HG03025 (cell line): ENCODE measurements around the gene RFFL.
A peak's percentile ranks its signal among the peaks of the same experiment; 100 is the strongest.
"Not testable (repeated sequence)": the region's sequence is repeated elsewhere in the genome, so short reads cannot be mapped to it uniquely, and the experiment has no call there.

ENCODE experiments used
- ATAC-seq: cut with Tn5 transposase; IDR thresholded peaks from one replicate; pipeline ENCODE4 v1.9.1; 2021; ENCODE audit warnings: mild to moderate bottlenecking, moderate library complexity; ENCODE audit not compliant: unreplicated experiment, low FRiP score

RFFL gene

GRCh38 chr17:35011671-35012216 is 51.8 kb downstream of the RFFL start:
- no peak for ATAC-seq

GRCh38 chr17:35010093-35010492 is 53.4 kb downstream of the RFFL start:
- no peak for ATAC-seq

DNA sequence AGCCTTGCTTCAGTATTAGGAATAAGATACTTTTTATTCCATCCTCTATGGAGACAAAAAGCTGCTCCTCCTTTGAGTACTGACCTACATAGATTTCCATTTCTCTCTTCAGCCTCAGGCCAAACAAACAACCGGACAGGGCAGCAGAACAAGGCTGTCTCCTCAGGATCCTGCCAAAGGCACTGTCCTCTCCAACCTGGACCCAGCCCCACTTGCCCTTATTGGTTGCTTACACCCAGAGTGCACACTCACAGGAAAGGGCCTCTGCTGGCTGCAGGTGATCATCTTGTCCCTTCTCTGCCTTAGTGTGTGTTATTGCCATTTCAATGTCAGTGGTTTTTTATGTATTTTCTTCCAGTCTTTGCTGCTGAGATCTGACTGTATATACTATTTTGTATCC is 56.5 kb downstream of the RFFL start:
- no peak for ATAC-seq

GRCh38 chr17:35006345-35006744 is 57.2 kb downstream of the RFFL start:
- no peak for ATAC-seq

GRCh38 chr17:35003778-35004177 is 59.7 kb downstream of the RFFL start:
- no peak for ATAC-seq

DNA sequence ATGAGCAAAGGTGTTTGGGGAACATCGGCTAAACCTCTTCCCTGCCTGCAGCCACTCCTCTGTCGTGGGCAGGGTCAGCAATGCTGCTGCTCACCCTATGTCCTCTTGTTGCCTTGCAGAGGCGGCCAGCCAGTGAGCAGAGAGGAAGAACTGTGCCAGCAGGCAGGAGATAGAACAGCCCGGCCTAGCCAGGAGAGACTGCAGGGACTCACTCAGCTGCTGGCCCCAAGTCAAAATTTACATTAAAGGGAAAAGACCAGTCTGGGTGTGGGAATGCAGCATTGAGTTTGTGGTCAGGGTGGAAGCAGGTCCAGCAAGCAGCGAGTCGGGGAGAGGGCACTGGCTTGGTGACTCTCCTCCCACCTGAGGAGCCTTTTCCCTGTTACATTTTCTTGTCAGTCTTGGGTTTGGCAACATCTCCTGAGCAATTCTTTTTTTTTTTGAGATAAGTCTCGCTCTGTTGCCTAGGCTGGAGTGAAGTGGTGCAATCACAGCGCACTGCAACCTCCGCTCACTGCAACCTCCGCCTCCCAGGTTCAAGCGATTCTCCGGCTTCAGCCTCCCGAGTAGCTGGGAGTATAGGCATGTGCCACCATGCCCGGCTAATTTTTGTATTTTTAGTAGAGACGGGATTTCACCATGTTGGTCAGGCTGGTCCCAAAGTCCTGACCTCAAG is 60.5 kb downstream of the RFFL start:
- ATAC-seq: no peak

DNA sequence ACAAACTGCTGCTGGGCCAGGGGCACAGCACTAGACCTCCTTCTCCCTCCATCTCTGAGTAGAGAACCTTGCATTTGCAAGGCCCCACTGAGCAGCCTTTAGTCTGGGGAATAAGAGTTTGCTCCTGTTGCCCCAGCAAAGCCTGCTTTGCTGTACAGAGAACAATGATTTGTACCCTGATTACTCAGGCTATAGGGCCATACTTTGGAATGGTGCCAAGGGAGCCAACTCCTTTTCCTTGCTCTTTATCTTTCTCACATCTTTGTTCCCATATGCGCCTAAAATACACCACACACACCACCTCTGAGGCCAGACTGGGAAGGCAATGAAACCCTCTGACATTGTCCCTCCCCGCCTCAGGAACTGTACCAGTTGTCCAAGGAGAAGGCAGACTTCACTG is 62.0 kb downstream of the RFFL start:
- ATAC-seq: no peak

- not testable (repeated sequence) for ATAC-seq
Measured at GRCh38 chr17:35000965-35001364, 62.5 kb downstream of the RFFL start.

- ATAC-seq: no peak
Measured at GRCh38 chr17:34999456-34999855, 64.1 kb downstream of the RFFL start.

GRCh38 chr17:34998205-34998604 is 65.3 kb downstream of the RFFL start:
- ATAC-seq: no peak

DNA sequence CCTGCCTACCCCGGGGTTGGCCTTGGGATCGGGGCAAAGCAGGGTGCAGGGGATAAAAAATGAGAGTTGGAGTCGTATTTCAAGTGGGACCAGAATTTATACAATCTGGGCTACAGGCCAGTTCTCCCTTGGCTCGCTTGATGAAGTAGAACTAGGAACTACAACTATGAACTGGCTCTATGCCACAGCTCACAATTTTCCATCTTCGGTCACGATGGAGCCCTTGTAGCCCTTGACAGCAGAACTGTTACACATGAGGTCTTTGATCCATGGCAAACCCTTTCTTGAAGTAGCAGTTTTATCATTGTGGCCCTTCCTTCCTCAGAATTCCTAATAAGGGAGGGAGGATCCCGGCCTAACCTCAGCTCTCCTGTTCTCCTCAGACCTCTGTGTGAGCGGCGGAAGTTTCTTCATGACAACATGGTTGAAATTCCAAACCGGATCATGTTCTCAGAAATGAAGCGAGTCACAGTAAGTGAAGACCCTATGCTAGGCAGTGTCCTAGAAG is 66.1 kb downstream of the RFFL start:
- ATAC-seq: no peak

DNA sequence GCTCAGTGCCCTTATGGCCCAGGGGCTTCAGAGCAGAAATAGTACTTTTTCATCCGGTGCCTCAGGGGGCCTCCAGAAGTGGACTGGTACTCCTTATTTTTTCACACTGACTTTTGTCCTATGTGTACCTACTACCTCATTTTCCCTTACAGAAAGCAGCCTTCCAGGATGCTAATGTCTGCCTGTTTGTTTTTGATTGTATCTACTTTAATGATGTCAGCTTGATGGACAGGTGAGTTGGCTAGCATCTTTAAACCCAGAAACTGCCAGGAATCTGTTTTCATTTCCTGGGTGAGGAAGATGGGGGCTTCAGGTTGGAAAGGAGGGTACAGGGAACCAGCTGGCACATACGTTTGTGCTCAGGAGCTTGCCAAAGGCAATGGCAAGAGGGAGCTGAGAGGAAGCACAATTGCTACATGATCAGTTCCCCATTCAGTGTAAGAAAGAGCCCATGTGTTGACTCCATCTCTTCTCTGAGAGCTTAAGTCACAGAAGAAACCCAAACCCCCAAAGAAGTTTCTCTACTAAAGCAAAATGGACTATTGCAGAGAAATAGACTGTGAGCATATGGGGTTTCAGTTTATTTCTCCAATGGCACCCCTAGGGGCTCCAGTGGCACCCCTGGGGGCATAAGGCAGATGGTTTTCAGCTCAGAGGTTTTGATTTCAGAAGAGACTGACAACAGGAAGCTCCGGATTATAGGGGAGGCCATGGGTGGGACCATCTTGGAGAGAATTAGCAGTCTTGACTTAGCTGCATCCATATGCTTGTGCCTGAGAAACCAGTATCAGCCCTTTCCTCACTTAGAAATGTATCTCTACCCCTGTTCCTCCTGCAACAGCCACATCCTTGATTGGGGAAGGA is 66.9 kb downstream of the RFFL start:
- no peak for ATAC-seq

DNA sequence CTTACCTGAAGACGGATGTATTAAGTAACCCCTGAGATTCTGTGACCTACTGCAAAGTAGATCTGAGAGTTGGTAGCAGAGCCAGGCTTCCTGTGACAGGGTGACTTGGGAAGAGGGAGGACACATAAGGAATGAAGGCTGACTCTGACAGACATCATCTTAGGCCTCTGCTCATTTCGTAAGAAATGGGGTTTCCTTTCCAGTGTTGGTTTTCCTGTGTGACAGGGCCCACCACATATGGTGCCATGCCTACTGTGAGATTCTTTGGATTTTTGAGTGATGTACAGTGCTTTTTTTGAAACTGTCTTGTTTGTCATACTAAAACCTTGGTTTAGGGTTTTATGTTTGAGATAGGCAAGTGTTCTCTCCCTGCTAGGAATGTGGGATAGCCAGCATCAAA is 70.5 kb downstream of the RFFL start:
- no peak for ATAC-seq

DNA sequence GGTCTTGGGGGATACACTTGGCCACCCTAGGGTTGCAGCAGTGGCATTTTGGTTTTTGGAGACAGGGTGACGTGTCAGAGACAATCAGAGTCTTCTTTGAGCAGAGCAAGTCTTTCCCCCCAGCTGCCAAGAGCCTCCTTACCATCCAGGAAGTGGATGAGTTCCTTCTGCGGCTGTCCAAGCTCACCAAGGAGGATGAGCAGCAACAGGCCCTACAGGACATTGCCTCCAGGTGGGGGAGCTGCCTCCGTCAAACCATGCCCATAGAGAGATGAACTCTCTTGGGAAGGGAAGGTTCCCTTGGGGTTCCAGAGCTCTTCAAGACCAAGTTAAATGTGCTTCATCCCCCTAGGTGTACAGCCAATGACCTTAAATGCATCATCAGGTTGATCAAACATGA is 71.9 kb downstream of the RFFL start:
- no peak for ATAC-seq

GRCh38 chr17:34990921-34991365 is 72.6 kb downstream of the RFFL start:
- ATAC-seq: no peak

DNA sequence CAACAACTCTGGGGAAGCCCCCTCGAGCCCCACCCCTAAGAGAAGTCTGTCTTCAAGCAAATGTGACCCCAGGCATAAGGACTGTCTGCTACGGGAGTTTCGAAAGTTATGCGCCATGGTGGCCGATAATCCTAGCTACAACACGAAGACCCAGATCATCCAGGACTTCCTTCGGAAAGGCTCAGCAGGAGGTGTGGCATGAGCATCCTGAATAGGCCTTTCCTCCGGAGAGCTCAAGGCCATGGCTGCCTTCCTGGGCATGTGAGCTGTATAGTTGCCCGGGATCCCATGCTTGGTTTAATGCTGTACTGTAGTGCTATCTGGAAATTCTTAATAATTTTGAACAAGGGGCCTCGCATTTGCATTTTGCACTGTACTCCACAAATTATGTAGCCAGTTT is 74.0 kb downstream of the RFFL start:
- no peak for ATAC-seq

GRCh38 chr17:34988644-34989043 is 74.9 kb downstream of the RFFL start:
- no peak for ATAC-seq

DNA sequence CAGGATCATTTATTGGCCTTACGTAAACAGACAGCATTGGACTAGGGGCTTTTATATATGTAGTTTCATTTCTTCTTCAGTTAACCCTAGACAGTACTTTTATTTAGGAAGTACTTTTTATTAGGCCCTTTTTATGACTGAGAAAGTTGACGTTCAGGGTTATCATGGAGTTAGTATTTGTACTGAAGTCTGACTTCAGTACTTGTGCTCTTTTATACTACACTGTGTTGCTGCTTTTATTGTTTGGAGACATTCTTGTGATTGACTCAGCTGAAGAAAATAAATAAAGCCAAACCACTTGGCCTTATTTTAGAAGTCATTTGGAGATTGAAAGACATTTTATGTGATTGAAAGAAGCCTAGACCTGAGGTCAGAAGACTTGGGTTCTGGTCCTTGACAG is 76.3 kb downstream of the RFFL start:
- ATAC-seq: no peak

- no peak for ATAC-seq
Measured at GRCh38 chr17:34981538-34982241, 81.8 kb downstream of the RFFL start.

DNA sequence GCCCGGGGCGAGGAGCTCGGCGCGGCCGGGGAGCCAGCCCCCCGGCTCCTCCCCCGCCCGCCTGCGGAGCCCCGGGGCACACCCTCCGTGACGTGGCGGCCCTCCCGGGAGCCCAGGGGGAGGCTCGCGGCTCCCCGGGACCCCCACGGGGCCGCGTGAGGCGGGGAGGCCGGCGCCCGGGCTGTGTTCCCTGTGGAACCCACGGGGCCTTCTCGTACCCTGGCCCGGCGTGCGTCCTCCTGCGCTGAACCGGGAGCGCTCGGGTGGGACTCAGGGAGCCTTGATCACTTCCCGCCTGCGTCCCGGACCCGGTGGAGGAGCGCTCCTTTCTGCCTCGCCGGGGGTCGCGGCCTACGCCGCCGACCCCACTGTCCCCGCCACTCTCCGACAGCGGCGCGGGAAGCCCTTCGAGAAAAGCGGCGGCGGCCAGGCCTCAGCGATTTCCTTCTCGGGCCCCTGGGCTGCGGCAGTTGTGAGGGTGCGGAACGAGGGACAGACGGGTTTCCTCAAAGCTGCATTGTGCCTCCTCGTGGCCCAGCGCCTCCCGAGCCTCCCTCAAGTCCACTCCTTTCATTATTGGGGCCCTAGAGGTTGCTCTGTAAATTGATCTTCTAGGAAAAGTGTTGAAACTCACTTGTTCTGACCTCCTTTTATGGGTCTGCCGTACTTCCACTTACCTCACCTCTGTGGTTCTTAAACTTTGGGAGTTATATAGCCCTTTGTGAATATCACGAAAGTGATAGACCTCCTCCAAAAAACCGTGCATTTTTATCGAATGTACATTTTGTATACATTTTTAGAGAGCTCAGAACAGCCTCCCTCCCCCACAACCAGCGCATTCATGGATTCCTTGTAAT is 82.6 kb downstream of the RFFL start:
- ATAC-seq: peak; percentile 76
